Mesodermal cell (in vitro differentiated cells): ENCODE results near the gene ISG20L2.

Experiments used
- H3K27ac ChIP-seq: 2 replicates; pipeline ENCODE4 v1.7.0; 2013; ENCODE audit warnings: mild to moderate bottlenecking, low read depth, low read length, moderate library complexity; ENCODE audit not compliant: severe bottlenecking
- H3K36me3 ChIP-seq: 2 replicates; pipeline ENCODE4 v1.7.1; 2013; ENCODE audit warnings: mild to moderate bottlenecking, low read length, moderate library complexity; ENCODE audit not compliant: control insufficient read depth, insufficient read depth
- H3K4me1 ChIP-seq: one replicate; pipeline ENCODE4 v1.7.1; 2013; ENCODE audit warnings: mild to moderate bottlenecking, low read length; ENCODE audit not compliant: insufficient read depth, control insufficient read depth, poor library complexity, severe bottlenecking
- H3K4me3 ChIP-seq: 2 replicates; pipeline ENCODE4 v1.7.0; 2013; ENCODE audit warnings: low read length, control low read depth, mild to moderate bottlenecking; ENCODE audit not compliant: insufficient read depth, poor library complexity, severe bottlenecking; ENCODE audit errors: extremely low read depth
- H3K9me3 ChIP-seq: 2 replicates; pipeline ENCODE4 v1.7.1; 2013; ENCODE audit warnings: mild to moderate bottlenecking, low read length, moderate library complexity; ENCODE audit not compliant: control insufficient read depth
- WGBS, 2 experiments: methylation state at CpG; one replicate each; pipeline ENCODE4 v1.1.5; 2013; ENCODE audit warnings: missing lambda C conversion rate in 2 of 2; ENCODE audit not compliant: insufficient coverage in 2 of 2; 5-methylcytosine and 5-hydroxymethylcytosine counted together

ISG20L2 gene

GRCh38 chr1:156673387-156674121, 55.0 kb downstream of the ISG20L2 start:
- WGBS, 2 experiments, result 25 to 33% methylated on average over 4 of the region's 8 CpGs
- peak overlapping the region; percentile 92 for H3K4me3 ChIP-seq
- peaks cover 51% of the 10 kb centered on the region for H3K36me3 ChIP-seq
- H3K27ac ChIP-seq, result peak overlapping the region; percentile 50
- H3K9me3 ChIP-seq, result no peaks in the 10 kb centered on the region
- H3K4me1 ChIP-seq, result peaks cover 65% of the 10 kb centered on the region
